T-helper 2 cell treated with Interferon-gamma antibody and Interleukin-4, amounts not matched to agents 5 μg/mL and 100 μg/mL, for 36 hours (primary cell): ENCODE measurements around the gene ARHGEF10L.

Experiments
- DNase-seq: peaks from one replicate; pipeline ENCODE4 v3.0.0; 2021; ENCODE audit warnings: low spot score
- H3K27ac Mint-ChIP-seq: one replicate; pipeline ENCODE4 v1.8.0; 2021; ENCODE audit warnings: mild to moderate bottlenecking, mixed read lengths
- H3K27me3 Mint-ChIP-seq: one replicate; pipeline ENCODE4 v1.8.0; 2021; ENCODE audit warnings: low read depth, mixed read lengths
- H3K36me3 Mint-ChIP-seq: one replicate; pipeline ENCODE4 v1.8.0; 2021; ENCODE audit warnings: low read depth, mixed read lengths
- H3K4me1 Mint-ChIP-seq: one replicate; pipeline ENCODE4 v1.8.0; 2021; ENCODE audit warnings: low read depth, mixed read lengths
- H3K4me3 Mint-ChIP-seq: one replicate; pipeline ENCODE4 v1.8.0; 2022; ENCODE audit warnings: mild to moderate bottlenecking, moderate library complexity, mixed read lengths
- H3K9me3 Mint-ChIP-seq: one replicate; pipeline ENCODE4 v1.8.0; 2021; ENCODE audit warnings: mixed read lengths

Gene ARHGEF10L

GRCh38 chr1:17576519-17576853 lies 37.0 kb downstream of the ARHGEF10L start:
- H3K4me1 Mint-ChIP-seq, result peaks cover 3% of the 10 kb centered on the region
- no peak overlapping the region for H3K27ac Mint-ChIP-seq
- DNase-seq, result no peak
- H3K27me3 Mint-ChIP-seq, result no peaks in the 10 kb centered on the region
- no peak overlapping the region for H3K4me3 Mint-ChIP-seq
- no peaks in the 10 kb centered on the region for H3K9me3 Mint-ChIP-seq
- H3K36me3 Mint-ChIP-seq, result no peaks in the 10 kb centered on the region

GRCh38 chr1:17577907-17578297 lies 38.4 kb downstream of the ARHGEF10L start:
- H3K36me3 Mint-ChIP-seq, result no peaks in the 10 kb centered on the region
- no peaks in the 10 kb centered on the region for H3K27me3 Mint-ChIP-seq
- H3K4me3 Mint-ChIP-seq, result no peak overlapping the region
- no peak overlapping the region for H3K27ac Mint-ChIP-seq
- peaks cover 4% of the 10 kb centered on the region for H3K4me1 Mint-ChIP-seq
- no peak for DNase-seq
- no peaks in the 10 kb centered on the region for H3K9me3 Mint-ChIP-seq

DNA sequence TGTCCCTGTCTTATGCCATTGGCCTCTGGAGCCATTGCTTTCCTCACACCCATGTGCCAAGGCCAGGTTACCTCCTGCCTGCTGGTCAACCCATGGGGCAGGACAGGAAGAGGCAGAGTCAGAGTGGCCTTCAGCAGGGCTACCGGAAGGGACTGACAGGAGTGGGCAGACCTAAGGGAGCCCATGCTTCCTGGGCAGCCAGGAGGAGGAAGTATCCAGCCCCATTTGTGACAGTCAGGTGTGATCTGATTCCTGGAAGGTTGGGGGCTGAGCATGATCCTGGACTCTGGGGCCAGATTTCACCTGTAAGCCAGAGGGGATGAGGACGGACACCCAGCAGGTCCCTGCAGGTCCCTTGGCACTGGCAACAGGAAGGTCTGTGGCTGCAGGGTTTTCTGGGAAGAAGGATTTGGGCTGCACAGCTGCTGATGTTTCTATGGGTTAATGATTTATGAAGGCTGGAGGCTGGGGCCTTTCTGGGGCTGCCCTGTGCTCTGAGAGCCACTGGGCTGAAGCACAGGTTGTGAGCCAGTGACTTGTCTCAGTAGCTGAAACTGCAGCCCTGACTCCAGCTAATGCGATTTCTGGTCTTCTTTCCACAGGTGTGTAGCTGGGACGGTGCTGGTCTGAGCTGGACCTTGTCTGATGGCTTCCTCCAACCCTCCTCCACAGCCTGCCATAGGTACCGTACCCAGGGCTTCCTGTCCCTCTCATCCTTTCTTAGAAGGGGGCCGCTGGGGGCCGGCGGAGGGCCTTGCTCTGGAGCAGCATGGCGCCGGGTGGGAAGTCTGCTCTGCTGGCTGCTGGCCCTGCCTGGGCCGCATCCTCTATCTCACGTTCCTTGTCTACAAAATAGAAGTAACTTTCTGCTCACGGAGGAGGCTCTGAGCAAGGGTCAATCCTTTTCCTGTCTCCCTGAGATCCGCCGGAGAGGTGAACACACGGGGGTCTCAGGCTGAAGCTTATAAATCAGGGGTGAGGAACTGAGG lies 40.7 kb downstream of the ARHGEF10L start:
- H3K36me3 Mint-ChIP-seq, result no peaks in the 10 kb centered on the region
- H3K4me3 Mint-ChIP-seq, result no peak overlapping the region
- H3K27ac Mint-ChIP-seq, result no peak overlapping the region
- peaks cover 4% of the 10 kb centered on the region for H3K4me1 Mint-ChIP-seq
- no peak for DNase-seq
- no peaks in the 10 kb centered on the region for H3K9me3 Mint-ChIP-seq
- H3K27me3 Mint-ChIP-seq, result no peaks in the 10 kb centered on the region

- Mint-ChIP-seq H3K27ac (no peak overlapping the region), H3K36me3 (no peaks in the 10 kb centered on the region), H3K27me3 (no peaks in the 10 kb centered on the region), H3K9me3 (no peaks in the 10 kb centered on the region), H3K4me1 (peaks cover 4% of the 10 kb centered on the region), H3K4me3 (no peak overlapping the region)
- no peak for DNase-seq
These were observed 42.1 kb downstream of the ARHGEF10L start for GRCh38 chr1:17581389-17582123.

DNA sequence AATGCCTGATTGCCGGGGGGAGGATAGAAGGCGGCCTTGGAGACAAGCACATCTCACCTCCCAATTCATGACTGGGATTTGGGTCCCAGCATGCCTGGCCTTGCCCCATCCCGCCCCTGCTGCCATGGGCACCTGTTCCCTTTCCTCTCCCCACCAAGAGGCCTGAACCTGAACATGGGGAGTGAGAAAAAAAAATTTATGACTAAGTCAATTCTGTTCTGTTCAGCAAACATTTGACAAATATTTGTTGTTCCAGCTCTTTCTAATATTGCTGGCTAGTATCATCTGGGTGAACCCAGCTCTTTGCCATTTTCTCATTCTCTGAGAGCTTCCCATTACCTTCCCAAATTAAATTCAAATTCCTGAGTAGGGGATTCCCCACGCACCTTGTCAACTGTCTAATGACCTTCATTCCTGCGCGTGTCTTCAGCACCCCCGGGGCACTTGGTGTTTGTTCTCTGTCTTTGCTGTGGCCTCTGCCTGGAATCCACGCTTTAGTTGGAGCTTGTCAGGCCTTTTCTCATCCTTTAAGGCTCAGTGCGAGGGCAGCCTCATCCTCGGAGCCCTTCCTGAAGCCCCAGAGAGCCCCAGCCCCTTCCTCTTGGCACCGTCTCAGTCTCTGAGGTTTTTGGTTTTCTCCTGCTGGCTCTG lies 42.8 kb downstream of the ARHGEF10L start:
- Mint-ChIP-seq H3K27ac (no peak overlapping the region), H3K36me3 (no peaks in the 10 kb centered on the region), H3K27me3 (no peaks in the 10 kb centered on the region), H3K4me3 (no peak overlapping the region), H3K9me3 (no peaks in the 10 kb centered on the region), H3K4me1 (peaks cover 4% of the 10 kb centered on the region)
- DNase-seq, result no peak

GRCh38 chr1:17584539-17584938 lies 45.0 kb downstream of the ARHGEF10L start:
- Mint-ChIP-seq H3K9me3 (no peaks in the 10 kb centered on the region), H3K27me3 (no peaks in the 10 kb centered on the region), H3K27ac (no peak overlapping the region), H3K4me1 (peaks cover 4% of the 10 kb centered on the region), H3K36me3 (no peaks in the 10 kb centered on the region), H3K4me3 (no peak overlapping the region)
- DNase-seq, result no peak

GRCh38 chr1:17585266-17585987 lies 45.9 kb downstream of the ARHGEF10L start:
- no peaks in the 10 kb centered on the region for H3K9me3 Mint-ChIP-seq
- DNase-seq, result no peak
- H3K27ac Mint-ChIP-seq, result no peak overlapping the region
- H3K4me1 Mint-ChIP-seq, result peaks cover 4% of the 10 kb centered on the region
- no peak overlapping the region for H3K4me3 Mint-ChIP-seq
- H3K36me3 Mint-ChIP-seq, result no peaks in the 10 kb centered on the region
- no peaks in the 10 kb centered on the region for H3K27me3 Mint-ChIP-seq

- no peaks in the 10 kb centered on the region for H3K36me3 Mint-ChIP-seq
- no peak overlapping the region for H3K4me3 Mint-ChIP-seq
- no peak for DNase-seq
- H3K9me3 Mint-ChIP-seq, result no peaks in the 10 kb centered on the region
- H3K4me1 Mint-ChIP-seq, result peaks cover 2% of the 10 kb centered on the region
- no peak overlapping the region for H3K27ac Mint-ChIP-seq
- H3K27me3 Mint-ChIP-seq, result no peaks in the 10 kb centered on the region
These were observed 46.9 kb downstream of the ARHGEF10L start for GRCh38 chr1:17586172-17586964.

DNA sequence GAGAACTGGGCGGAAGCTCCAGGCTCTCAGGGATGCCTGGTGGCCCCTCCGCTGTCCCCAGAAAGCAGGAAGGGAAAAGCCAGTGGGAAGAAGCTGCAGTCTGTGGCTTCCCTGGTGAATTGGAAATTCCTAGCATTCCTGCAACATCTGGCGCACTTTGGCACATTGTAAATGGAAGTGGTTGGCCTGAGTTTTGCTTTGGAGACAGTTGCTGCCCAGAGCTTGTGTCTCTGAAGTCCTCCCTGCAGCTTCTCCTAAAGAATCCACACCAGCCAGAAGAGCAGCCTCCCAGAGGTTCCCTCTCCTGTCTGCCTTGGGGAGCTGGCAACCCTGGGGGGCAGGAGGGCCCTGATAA lies 48.2 kb downstream of the ARHGEF10L start:
- no peak for DNase-seq
- no peaks in the 10 kb centered on the region for H3K9me3 Mint-ChIP-seq
- no peak overlapping the region for H3K27ac Mint-ChIP-seq
- no peaks in the 10 kb centered on the region for H3K27me3 Mint-ChIP-seq
- no peak overlapping the region for H3K4me3 Mint-ChIP-seq
- H3K4me1 Mint-ChIP-seq, result no peaks in the 10 kb centered on the region
- H3K36me3 Mint-ChIP-seq, result no peaks in the 10 kb centered on the region

GRCh38 chr1:17588048-17588871 lies 48.8 kb downstream of the ARHGEF10L start:
- Mint-ChIP-seq H3K4me1 (no peaks in the 10 kb centered on the region), H3K4me3 (no peak overlapping the region), H3K36me3 (no peaks in the 10 kb centered on the region), H3K27me3 (no peaks in the 10 kb centered on the region), H3K27ac (no peak overlapping the region), H3K9me3 (no peaks in the 10 kb centered on the region)
- DNase-seq, result no peak

- no peaks in the 10 kb centered on the region for H3K36me3 Mint-ChIP-seq
- H3K9me3 Mint-ChIP-seq, result no peaks in the 10 kb centered on the region
- no peaks in the 10 kb centered on the region for H3K27me3 Mint-ChIP-seq
- no peak overlapping the region for H3K4me3 Mint-ChIP-seq
- no peak overlapping the region for H3K27ac Mint-ChIP-seq
- DNase-seq, result no peak
- H3K4me1 Mint-ChIP-seq, result no peaks in the 10 kb centered on the region
These were observed 52.4 kb downstream of the ARHGEF10L start for GRCh38 chr1:17591814-17592430.

GRCh38 chr1:17594026-17594425 lies 54.5 kb downstream of the ARHGEF10L start:
- Mint-ChIP-seq H3K9me3 (no peaks in the 10 kb centered on the region), H3K27me3 (no peaks in the 10 kb centered on the region), H3K4me3 (no peak overlapping the region), H3K4me1 (no peaks in the 10 kb centered on the region), H3K27ac (no peak overlapping the region), H3K36me3 (no peaks in the 10 kb centered on the region)
- DNase-seq, result no peak
